ENCODE results near the gene CACNB1.

- TF ChIP-seq, protein P1, sequence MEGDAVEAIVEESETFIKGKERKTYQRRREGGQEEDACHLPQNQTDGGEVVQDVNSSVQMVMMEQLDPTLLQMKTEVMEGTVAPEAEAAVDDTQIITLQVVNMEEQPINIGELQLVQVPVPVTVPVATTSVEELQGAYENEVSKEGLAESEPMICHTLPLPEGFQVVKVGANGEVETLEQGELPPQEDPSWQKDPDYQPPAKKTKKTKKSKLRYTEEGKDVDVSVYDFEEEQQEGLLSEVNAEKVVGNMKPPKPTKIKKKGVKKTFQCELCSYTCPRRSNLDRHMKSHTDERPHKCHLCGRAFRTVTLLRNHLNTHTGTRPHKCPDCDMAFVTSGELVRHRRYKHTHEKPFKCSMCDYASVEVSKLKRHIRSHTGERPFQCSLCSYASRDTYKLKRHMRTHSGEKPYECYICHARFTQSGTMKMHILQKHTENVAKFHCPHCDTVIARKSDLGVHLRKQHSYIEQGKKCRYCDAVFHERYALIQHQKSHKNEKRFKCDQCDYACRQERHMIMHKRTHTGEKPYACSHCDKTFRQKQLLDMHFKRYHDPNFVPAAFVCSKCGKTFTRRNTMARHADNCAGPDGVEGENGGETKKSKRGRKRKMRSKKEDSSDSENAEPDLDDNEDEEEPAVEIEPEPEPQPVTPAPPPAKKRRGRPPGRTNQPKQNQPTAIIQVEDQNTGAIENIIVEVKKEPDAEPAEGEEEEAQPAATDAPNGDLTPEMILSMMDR (IDR thresholded peaks at IDR 0.05): no peak
- no peak for TF ChIP-seq POLR2A (IDR thresholded peaks at IDR 0.05)
These were observed 28.7 kb upstream of the CACNB1 start for GRCh38 chr17:39225959-39226683.
